ENCODE data around the gene ERC2. TPM values are rescaled to one million over a fixed set of nuclear protein-coding genes. Genes with fewer than 3 reads are reported as not detected.
"Not testable (repeated sequence)": the region's sequence is repeated elsewhere in the genome, so short reads cannot be mapped to it uniquely, and the experiment has no call there.

The ERC2 gene
- total RNA-seq, 2 experiments from 2014 or later = not detected

DNA sequence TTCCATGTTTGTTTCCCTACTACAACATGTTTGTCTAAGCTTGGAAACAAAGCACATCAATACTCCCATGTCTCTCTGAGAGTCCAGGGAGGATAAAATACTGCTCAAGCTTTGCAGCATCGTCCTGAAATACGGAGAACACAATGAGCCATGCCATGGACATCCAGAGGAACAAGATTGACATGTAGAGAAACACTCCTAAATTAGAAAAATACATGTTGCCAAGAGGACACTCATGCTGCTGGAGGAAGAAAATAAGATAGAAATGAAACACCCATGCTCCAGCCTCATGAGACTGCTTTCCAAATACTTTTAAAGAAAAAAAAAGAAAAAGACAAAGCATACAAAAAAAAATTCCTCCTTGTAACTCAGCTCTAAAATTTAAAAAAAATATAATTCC, 387.0 kb downstream of the ERC2 start:
- ChIA-PET CTCF (no interaction called here), POLR2A (no interaction called here)
- H3K4me3 Mint-ChIP-seq = no peak overlapping the region
- H3K27ac Mint-ChIP-seq = no peak overlapping the region
- H3K9me3 Mint-ChIP-seq = no peaks in the 10 kb centered on the region
- no peak for DNase-seq
- intact Hi-C loops (cut with micrococcal nuclease) = no loop called here
- no peaks in the 10 kb centered on the region for H3K4me1 Mint-ChIP-seq (ENCODE audit: low read depth)
- H3K36me3 Mint-ChIP-seq = no peaks in the 10 kb centered on the region
- H3K27me3 Mint-ChIP-seq = no peaks in the 10 kb centered on the region

DNA sequence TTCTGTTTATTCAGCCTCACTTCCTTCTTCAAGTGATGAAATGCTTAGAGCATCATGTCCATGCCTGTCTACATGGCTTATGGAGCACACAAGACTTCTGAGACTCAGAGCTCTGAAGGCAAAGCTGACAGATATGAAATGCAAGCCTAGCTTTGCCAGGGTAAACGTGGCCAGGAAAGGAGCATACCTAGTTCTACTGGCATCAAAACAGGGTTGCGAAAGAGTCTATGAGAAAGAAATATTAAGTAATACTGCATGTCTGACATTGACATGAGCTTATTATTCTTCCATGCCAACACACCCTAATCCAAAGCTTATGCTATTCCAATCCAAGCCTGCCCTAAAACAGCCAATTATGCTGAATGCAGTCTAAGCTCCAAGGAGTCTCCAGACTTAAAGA, 391.5 kb downstream of the ERC2 start:
- ChIA-PET CTCF (no interaction called here), POLR2A (no interaction called here)
- Mint-ChIP-seq H3K36me3 (no peaks in the 10 kb centered on the region), H3K27ac (no peak overlapping the region), H3K27me3 (peaks cover 2% of the 10 kb centered on the region), H3K4me3 (no peak overlapping the region), H3K4me1 (ENCODE audit: low read depth) (no peaks in the 10 kb centered on the region), H3K9me3 (no peaks in the 10 kb centered on the region)
- intact Hi-C loops (cut with micrococcal nuclease) = no loop called here
- DNase-seq = no peak

DNA sequence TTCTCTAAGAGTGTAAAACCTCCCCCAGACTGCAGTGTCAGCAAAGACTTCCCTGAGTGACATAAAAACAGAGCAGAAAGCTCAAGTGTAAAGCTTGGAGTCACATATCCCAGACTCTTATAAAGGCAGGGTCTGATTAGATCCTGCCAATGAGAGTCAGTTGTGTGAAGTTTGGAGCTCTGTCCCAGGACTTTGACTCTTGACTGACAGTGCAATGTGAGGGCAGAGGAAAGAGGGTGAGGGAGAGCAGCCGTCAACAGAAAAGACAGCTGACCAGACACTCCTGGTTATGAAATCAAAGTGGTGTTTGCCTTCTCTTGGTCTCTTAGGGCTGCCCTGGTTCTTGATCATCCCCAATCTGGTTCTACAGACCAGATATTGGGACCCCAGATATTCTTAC, 393.2 kb downstream of the ERC2 start:
- Mint-ChIP-seq H3K27ac (no peak overlapping the region), H3K4me1 (ENCODE audit: low read depth) (no peaks in the 10 kb centered on the region), H3K27me3 (peaks cover 2% of the 10 kb centered on the region), H3K9me3 (no peaks in the 10 kb centered on the region), H3K4me3 (no peak overlapping the region), H3K36me3 (no peaks in the 10 kb centered on the region)
- no peak for DNase-seq
- CTCF ChIA-PET = no interaction called here
- intact Hi-C loops (cut with micrococcal nuclease) = no loop called here
- POLR2A ChIA-PET = no interaction called here

DNA sequence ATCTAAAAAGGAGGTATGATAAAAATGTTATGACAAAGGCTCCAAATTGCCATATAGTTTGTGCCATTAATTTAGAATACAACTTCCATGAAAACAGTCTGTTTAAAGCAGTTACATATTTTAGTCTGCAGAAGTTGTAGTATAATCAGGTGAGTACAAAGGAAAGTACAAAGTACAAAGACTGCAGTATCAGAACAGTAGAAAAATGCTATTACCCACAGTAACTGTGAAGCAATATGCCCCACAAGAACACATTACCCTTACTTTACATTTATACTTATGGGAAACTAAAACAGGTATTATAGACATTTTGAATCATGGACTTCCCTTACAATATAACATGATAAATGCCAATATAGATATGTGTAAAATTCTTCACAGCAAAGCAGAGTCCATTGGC, 398.5 kb downstream of the ERC2 start:
- intact Hi-C loops (cut with micrococcal nuclease) = no loop called here
- H3K9me3 Mint-ChIP-seq = peaks cover 2% of the 10 kb centered on the region
- H3K4me1 Mint-ChIP-seq (ENCODE audit: low read depth) = no peaks in the 10 kb centered on the region
- ChIA-PET POLR2A (no interaction called here), CTCF (no interaction called here)
- no peak for DNase-seq
- no peak overlapping the region for H3K27ac Mint-ChIP-seq
- H3K4me3 Mint-ChIP-seq = no peak overlapping the region
- H3K27me3 Mint-ChIP-seq = peaks cover 2% of the 10 kb centered on the region
- H3K36me3 Mint-ChIP-seq = no peaks in the 10 kb centered on the region

DNA sequence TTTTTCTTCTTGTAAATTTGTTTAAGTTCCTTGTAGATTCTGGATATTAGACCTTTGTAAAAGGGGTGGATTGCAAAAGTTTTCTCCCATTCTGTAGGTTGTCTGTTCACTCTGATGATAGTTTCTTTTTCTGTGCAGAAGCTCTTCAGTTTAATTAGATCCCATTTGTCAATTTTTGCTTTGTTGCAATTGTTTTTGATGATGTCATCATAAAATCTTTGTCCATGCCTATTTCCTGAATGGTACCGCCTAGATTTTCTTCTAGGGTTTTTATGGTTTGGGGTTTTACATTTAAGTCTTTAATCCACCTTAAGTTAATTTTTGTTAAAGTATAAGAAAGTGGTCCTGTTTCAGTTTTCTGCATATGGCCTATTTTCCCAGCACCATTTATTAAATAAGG, 401.9 kb downstream of the ERC2 start:
- intact Hi-C loops (cut with micrococcal nuclease); CTCF ChIA-PET; H3K27ac Mint-ChIP-seq; H3K27me3 Mint-ChIP-seq; POLR2A ChIA-PET; H3K4me3 Mint-ChIP-seq; H3K9me3 Mint-ChIP-seq; DNase-seq; H3K4me1 Mint-ChIP-seq (ENCODE audit: low read depth); H3K36me3 Mint-ChIP-seq: not testable (repeated sequence)

DNA sequence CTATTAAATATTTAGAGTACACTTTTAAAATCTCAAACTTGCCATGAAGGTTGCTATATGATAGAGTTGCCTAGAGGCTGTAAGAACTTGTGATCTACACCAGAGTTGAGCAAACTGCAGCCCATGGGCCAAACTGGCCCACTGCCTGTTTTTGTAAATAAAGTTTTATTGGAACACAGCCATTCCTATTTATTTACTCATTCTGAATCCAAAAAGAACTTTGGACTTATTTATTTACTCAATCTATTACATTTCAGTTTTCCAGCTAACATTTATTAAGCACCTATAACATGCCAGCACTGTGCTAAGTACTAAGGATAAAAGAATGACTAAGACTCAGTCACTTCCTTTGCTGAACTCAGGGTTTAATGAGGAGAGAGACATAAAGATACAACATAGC, 403.6 kb downstream of the ERC2 start:
- H3K27ac Mint-ChIP-seq = no peak overlapping the region

DNA sequence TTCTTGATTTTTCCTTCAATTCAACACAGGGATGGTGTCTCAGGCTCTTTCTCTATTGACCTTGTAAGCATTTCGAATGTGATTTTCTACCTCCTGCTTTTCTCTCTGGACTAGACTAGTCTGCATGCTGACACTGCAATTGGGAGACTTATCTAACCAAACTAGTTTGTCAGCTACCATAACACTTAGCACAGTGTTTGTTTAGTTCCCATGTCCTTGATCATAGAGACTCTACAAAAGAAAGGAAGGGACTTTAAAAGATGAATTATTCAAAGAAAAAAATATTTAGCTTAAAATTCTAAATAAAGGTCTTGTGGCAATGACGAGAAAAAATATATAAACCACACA, 407.0 kb downstream of the ERC2 start:
- intact Hi-C loops (cut with micrococcal nuclease) = no loop called here

More for the DNA sequence above, 403.6 kb downstream of the ERC2 start:
- Mint-ChIP-seq H3K36me3 (no peaks in the 10 kb centered on the region), H3K9me3 (peaks cover 2% of the 10 kb centered on the region), H3K4me3 (no peak overlapping the region), H3K27me3 (no peaks in the 10 kb centered on the region), H3K4me1 (ENCODE audit: low read depth) (no peaks in the 10 kb centered on the region)
- no peak for DNase-seq
- CTCF ChIA-PET = no interaction called here
- POLR2A ChIA-PET = no interaction called here
- intact Hi-C loops (cut with micrococcal nuclease) = no loop called here

DNA sequence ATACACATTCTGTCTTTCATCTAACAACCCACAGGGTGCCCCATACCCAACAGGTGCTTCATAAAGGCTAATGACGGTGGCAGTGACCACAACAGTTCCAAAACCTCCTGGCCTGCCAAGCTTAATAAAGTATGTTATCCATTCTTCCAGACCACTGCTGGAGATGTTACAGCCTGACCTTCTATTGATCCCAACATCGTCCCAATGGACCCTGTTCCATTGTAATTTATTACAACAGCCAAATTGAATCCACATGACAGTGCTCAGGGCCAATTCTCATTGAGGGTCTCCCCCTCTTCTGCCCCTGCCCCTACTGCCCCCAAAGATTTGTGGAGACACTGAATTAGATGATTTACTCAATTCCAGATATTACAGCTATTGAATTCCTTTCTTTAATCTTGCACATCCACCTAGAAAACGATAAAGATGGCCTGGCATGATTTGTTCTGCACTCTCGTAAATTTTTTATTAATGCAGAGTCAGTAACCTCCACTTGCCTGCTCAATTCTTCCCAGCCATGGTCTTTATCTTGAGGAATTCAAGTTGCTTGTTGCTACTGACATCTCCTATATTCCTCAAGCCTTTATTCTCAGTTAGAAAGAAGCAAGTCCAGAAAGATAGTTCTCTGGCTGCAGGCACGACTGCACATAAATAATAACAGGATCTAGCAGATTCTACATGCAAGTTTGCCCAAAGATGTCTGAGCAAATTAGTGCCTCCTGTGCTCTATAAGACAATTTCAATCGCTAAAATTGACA, 407.6 kb downstream of the ERC2 start:
- CTCF ChIA-PET = no interaction called here
- no peak overlapping the region for H3K4me3 Mint-ChIP-seq

More for the DNA sequence above, 407.0 kb downstream of the ERC2 start:
- CTCF ChIA-PET = no interaction called here
- Mint-ChIP-seq H3K36me3 (no peaks in the 10 kb centered on the region), H3K4me1 (ENCODE audit: low read depth) (no peaks in the 10 kb centered on the region), H3K27me3 (no peaks in the 10 kb centered on the region), H3K4me3 (no peak overlapping the region), H3K27ac (no peak overlapping the region), H3K9me3 (no peaks in the 10 kb centered on the region)
- POLR2A ChIA-PET = no interaction called here
- DNase-seq = no peak

DNA sequence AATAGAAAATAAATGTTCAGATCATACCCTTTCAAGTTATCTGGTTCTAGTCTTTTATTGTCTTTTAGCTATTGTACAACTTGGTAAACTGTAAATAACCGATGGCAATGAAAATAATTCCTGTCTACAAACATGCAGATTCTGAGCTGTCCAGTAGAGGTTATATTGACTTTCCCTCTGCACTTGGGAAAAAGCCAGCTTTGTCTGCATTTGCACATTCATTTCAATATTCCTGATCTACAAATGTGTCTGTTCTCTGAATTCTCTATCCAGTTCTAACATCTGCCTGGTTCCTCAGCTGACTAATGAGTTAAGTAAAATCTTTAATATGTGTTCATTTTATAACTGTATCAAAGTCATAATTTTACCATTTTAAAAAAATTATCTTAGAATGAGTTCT, 408.5 kb downstream of the ERC2 start:
- no peaks in the 10 kb centered on the region for H3K27me3 Mint-ChIP-seq
- DNase-seq = no peak
- no peak overlapping the region for H3K4me3 Mint-ChIP-seq
- H3K4me1 Mint-ChIP-seq (ENCODE audit: low read depth) = no peaks in the 10 kb centered on the region
- ChIA-PET CTCF (interaction anchor here (0.6 kb wide), 1 partner anchor 37 kb away, joined by 3 read pairs; no protein-coding TSS in a partner anchor), POLR2A (no interaction called here)
- intact Hi-C loops (cut with micrococcal nuclease) = no loop called here
- no peak overlapping the region for H3K27ac Mint-ChIP-seq
- no peaks in the 10 kb centered on the region for H3K36me3 Mint-ChIP-seq
- H3K9me3 Mint-ChIP-seq = no peaks in the 10 kb centered on the region

More for the DNA sequence above, 407.6 kb downstream of the ERC2 start:
- H3K27me3 Mint-ChIP-seq = no peaks in the 10 kb centered on the region
- H3K36me3 Mint-ChIP-seq = no peaks in the 10 kb centered on the region
- intact Hi-C loops (cut with micrococcal nuclease) = no loop called here
- POLR2A ChIA-PET = no interaction called here
- no peaks in the 10 kb centered on the region for H3K9me3 Mint-ChIP-seq
- H3K27ac Mint-ChIP-seq = no peak overlapping the region
- no peak for DNase-seq
- no peaks in the 10 kb centered on the region for H3K4me1 Mint-ChIP-seq (ENCODE audit: low read depth)

DNA sequence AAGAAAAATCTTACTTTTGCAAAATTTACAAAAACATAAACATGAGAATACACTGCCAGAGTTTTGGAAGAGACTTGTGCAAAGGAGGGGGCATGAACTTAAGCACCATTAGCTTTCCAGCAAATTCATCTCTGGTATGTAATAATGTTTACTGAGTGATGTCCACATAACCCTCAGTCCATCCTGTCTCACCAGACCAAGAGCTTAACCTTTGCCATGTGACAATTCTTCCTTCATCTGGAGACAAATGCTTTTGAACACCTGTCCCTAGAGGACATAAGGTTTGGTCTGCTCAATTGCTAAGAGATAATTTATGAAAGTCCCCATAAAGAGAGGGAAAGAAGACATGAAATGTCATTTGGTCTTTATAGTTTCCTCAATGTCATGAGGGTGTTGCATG, 412.3 kb downstream of the ERC2 start:
- no peaks in the 10 kb centered on the region for H3K4me1 Mint-ChIP-seq (ENCODE audit: low read depth)
- no peaks in the 10 kb centered on the region for H3K9me3 Mint-ChIP-seq
- CTCF ChIA-PET = no interaction called here
- no peak overlapping the region for H3K4me3 Mint-ChIP-seq
- POLR2A ChIA-PET = no interaction called here
- no peaks in the 10 kb centered on the region for H3K36me3 Mint-ChIP-seq
- H3K27ac Mint-ChIP-seq = no peak overlapping the region
- DNase-seq = no peak
- no peaks in the 10 kb centered on the region for H3K27me3 Mint-ChIP-seq
- intact Hi-C loops (cut with micrococcal nuclease) = no loop called here

DNA sequence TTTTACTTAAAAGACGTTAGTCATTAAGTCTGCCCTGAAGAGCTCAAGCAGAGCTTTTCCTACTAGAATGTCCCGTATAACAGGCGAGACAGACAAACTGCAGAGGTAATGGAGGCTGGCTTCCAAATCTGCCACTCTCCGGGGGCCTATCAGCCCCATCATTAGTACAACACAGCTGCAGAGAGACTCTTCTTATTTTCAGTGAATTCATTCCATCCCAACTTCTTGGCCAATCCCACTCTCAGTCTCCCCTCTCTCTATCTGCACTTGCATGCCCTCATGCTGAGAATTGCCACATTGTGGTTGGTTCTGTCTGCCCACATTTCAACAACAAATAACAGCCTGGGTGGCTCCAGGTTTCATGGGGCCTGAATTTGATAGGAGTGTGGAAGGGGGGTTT, 412.7 kb downstream of the ERC2 start:
- intact Hi-C loops (cut with micrococcal nuclease) = no loop called here
- DNase-seq = no peak
- no peaks in the 10 kb centered on the region for H3K27me3 Mint-ChIP-seq
- H3K4me1 Mint-ChIP-seq (ENCODE audit: low read depth) = no peaks in the 10 kb centered on the region
- POLR2A ChIA-PET = no interaction called here
- no peak overlapping the region for H3K4me3 Mint-ChIP-seq
- CTCF ChIA-PET = no interaction called here
- H3K27ac Mint-ChIP-seq = no peak overlapping the region
- no peaks in the 10 kb centered on the region for H3K36me3 Mint-ChIP-seq
- no peaks in the 10 kb centered on the region for H3K9me3 Mint-ChIP-seq

DNA sequence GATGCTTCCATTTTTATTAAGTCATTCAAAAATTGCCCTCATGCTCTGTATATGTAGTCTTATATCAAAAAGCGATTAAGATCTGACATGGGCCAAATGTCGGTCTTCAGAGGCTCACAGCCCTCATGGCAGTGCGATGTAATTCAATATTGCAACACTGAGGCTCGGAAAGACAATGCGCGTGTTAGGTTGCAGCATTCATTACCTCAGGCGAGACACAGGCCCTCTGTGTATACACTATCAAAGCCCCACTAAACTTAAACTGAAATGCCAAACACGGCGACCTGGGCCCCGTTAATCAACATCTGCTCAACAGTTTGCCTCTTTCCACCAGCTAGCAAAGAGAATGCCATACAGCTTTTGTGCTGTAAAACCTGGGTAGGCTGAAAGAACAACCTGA, 413.4 kb downstream of the ERC2 start:
- DNase-seq = no peak
- intact Hi-C loops (cut with micrococcal nuclease) = no loop called here
- Mint-ChIP-seq H3K27me3 (no peaks in the 10 kb centered on the region), H3K9me3 (no peaks in the 10 kb centered on the region), H3K36me3 (no peaks in the 10 kb centered on the region), H3K27ac (no peak overlapping the region), H3K4me1 (ENCODE audit: low read depth) (no peaks in the 10 kb centered on the region), H3K4me3 (no peak overlapping the region)
- CTCF ChIA-PET = no interaction called here
- POLR2A ChIA-PET = no interaction called here

DNA sequence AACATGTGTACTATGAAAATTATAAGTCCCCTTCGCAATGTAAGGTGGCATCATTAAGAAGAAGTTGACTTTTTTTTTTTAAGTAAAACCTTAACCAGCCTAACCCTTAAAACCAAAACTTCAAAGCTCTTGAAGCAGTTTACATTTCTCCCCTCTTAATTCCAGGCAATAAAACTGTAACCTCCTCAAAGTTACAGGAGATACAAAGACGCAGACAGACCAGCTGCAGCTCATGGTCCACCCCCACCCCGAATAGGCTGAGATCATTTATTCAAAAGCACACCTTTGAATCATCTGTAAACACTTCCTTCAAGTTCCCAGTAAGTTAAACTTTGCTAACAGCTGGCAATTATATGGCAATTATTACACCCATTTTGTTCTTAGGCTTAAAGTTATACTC, 414.5 kb downstream of the ERC2 start:
- Mint-ChIP-seq H3K4me1 (ENCODE audit: low read depth) (no peaks in the 10 kb centered on the region), H3K27me3 (no peaks in the 10 kb centered on the region), H3K27ac (no peak overlapping the region), H3K4me3 (no peak overlapping the region), H3K9me3 (no peaks in the 10 kb centered on the region), H3K36me3 (no peaks in the 10 kb centered on the region)
- ChIA-PET CTCF (no interaction called here), POLR2A (no interaction called here)
- intact Hi-C loops (cut with micrococcal nuclease) = no loop called here
- no peak for DNase-seq

DNA sequence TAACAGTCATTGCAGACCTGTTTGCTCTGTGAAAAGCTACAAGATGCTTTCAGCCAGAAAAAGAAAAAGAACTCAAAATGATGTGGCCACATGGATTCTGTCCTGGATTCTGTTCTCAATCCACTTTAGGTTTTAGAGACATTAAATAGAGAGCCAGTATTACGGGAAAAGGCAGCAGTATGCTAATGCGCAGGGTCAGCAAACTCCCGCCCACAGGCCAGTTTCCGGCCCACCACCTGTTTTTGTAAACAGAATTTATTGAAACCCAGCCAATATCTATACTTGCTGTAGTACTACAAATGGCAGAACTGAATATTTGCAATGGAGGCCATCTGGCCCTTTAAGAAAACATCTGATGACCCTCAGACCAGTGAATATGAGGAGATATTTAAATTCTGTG, 416.1 kb downstream of the ERC2 start:
- Mint-ChIP-seq H3K4me1 (ENCODE audit: low read depth) (no peaks in the 10 kb centered on the region), H3K27me3 (no peaks in the 10 kb centered on the region), H3K36me3 (no peaks in the 10 kb centered on the region), H3K4me3 (no peak overlapping the region), H3K27ac (no peak overlapping the region), H3K9me3 (no peaks in the 10 kb centered on the region)
- ChIA-PET CTCF (no interaction called here), POLR2A (no interaction called here)
- intact Hi-C loops (cut with micrococcal nuclease) = no loop called here
- DNase-seq = no peak
